ENCODE data around the gene TMEM128.
"Not testable (repeated sequence)": the region's sequence is repeated elsewhere in the genome, so short reads cannot be mapped to it uniquely, and the experiment has no call there.

TMEM128 gene, protein sequence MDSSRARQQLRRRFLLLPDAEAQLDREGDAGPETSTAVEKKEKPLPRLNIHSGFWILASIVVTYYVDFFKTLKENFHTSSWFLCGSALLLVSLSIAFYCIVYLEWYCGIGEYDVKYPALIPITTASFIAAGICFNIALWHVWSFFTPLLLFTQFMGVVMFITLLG

DNA sequence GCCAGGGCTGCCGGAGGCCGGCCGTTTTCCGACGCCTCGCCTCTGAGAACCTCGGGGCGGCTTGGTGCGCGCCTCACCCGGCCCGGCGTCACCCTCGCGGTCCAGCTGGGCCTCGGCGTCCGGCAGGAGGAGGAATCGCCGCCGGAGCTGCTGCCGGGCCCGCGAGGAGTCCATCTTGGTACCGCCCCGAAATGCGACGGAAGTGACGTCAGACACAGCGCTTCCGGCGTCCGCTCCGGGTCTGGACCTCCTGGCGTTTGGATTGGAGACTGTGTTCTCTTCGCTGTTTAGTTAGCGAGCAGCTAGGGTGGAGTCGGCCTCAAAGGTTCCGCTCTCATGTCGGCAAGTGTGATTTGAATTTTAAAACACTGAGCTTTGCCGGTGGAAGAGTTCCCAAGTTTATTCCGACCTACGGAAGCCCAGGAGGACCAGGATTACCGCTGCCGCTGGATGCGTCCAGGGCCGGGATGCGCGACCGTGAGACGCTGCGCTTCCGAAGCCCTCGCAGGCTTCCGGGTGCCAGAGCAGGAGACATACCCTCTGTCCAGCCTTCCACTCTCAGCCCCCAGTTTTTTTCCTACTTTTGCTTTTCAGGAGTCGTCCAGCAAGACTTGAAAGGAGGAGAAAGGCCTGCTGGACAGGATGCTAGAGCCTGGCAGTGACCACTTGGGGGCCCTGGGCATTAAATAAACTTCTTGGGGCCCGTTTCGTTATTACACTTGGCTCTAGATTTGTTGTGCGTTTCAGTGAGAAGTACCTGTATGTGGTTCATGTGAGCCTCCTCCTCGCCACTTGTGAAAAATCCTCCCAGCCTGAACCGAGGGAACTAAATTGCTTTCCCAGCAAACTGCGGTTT, at the start of gene TMEM128:
Gene TMEM128, minus strand, starts transcription at position 195 of the 856 bp plus-strand sequence. Its CDS starts 21 bp downstream, at position 174.
- peak; percentile 76 for DNase-seq

DNA sequence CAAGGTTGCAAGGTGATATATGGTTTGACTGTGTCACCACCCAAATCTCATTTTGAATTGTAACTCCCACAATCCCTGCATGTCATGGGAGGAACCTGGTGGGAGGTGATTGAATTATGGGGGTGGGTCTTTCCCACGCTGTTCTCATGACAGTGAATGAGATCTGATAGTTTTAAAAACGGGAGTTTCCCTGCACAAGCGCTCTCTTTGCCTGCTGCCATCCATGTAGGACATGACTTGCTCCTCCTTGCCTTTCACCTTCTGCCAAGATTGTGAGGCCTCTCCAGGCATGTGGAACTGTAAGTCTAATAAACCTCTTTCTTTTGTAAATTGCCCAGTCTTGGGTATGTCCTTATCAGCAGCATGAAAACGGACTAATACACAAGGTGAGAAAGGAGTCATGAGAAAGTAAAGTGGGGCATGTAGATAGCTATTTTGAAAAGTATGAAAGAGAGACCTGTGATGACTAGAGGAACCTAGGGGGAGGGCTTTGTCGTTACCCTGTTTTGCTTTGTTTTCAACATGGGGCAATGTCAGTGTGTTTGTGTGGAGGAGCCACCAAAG, 48.3 kb upstream of the TMEM128 start:
- DNase-seq, result no peak

DNA sequence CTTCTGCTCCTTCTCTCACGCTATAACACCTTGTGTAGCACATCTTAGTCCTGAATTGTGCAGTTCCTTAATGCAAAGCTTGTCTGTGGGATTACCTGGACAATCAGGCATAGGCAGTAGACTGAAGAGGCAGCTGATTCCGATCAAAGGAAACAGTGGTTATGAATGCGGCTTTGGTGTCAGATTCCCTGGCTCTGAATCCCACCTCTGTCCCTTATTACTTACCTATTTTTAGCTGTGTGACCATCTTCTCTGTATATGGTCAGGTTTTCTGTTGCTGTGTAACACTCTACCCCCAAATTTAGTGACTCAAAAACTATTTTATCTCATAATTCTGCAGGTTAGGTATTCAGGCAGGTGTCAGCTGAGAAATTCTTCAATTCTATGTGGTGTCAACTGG, 45.3 kb upstream of the TMEM128 start:
- DNase-seq, result no peak

DNA sequence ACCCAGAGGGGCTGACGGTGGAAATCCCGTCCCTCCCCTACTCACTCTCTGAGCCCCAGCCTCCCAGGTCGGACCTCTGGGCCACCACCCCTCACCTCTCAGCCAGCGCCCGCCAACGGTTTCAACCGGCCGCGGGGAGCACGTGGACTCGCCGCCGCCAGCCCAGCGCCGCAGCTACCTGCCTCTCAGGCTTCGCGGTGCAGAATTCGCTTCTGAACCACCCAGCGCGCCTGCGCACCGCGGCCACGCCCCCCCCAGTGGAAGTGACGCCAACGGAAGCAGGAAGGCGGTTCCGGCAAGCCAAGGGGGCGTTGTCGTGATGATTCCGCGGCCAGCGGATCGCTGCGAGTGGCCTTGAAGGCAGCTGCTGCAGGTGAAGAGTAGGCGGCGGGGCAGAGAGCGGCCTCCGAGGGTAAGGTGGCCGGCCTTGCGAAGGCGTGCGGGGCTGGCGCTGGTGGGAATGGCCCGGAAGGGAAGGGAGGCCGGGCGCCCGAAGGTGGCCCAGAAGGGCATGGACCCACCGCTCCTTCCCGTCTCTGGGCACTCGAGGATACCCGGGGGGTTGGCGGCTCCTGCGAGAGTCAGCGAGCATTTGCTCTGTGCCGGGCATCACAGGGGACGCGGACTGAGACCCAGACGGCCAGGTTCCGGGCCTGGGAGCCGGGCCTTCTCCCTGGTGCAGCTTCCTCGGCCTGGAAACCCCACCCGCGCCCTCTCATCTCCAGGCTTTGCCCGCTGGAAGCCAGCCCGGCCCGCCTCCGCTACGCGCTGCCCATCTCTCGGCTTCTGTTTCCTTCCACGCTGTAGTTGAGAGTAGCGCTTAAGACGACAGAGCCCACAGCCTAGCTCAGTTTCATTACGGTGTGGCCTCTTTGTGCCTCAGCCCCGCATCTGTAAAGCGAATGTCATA, 42.2 kb upstream of the TMEM128 start, which contains the start of the genes LYAR and ZBTB49:
Gene LYAR, minus strand, starts transcription at position 214 of the 910 bp plus-strand sequence. CDS start 6,412 bp downstream, outside the sequence.
Gene ZBTB49, plus strand, starts transcription at position 311 of the 910 bp plus-strand sequence. CDS start 9,695 bp downstream, outside the sequence.
- peak; percentile 62 for DNase-seq

DNA sequence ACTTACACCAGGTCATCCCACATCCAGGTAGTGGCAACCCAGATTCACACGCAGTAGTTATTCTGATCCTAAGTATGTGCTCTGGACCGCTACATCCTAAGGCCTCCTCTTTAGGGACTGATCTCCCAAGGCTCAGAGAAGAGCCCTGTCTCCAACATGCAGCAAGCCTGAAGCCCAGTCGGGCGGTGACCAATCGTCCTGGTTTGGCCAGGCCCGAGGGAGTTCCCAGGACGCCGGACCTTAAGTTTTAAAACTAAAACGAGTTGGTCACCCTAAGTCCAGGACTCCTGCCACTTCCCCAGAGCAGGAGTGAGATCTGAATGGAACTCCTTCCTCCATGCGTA, 41.5 kb upstream of the TMEM128 start:
- DNase-seq, result no peak

DNA sequence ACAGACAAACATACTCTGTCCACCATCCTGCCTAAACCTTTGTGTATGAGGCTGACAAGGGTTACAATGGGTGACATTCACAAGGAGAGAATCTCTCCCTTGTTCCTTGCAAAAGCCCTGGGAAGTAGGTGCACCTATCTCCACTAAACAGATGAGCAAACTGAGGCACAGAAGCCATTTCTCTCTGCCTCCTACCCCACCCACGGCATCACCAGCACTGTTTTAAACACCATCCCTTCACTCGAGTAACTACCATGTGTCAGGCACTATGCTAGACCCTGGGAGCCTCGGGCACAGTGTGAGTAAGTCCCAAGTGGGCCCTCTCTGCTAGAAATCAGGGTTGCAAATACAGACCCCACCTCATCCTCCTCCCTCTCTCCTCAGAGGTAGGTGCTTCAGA, 41.0 kb upstream of the TMEM128 start:
- no peak for DNase-seq

DNA sequence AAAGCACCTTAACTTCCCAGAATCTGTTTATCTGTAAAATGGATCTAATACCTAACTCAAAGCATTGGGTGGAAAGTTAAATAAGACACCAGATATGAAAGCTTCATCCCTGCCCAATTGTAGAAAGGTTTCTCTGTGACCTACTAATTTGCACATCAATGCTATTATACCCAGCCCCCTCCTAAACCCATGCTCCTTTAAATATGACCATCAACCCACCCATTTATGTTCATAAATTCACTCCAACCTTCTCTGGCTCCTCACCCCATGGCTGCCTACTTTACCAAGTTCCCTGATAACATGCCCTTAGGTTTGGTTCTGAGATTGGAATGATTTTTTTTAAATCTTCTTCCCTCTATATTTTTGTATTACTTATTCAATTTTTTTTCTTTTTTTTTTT, 40.1 kb upstream of the TMEM128 start:
- no peak for DNase-seq

DNA sequence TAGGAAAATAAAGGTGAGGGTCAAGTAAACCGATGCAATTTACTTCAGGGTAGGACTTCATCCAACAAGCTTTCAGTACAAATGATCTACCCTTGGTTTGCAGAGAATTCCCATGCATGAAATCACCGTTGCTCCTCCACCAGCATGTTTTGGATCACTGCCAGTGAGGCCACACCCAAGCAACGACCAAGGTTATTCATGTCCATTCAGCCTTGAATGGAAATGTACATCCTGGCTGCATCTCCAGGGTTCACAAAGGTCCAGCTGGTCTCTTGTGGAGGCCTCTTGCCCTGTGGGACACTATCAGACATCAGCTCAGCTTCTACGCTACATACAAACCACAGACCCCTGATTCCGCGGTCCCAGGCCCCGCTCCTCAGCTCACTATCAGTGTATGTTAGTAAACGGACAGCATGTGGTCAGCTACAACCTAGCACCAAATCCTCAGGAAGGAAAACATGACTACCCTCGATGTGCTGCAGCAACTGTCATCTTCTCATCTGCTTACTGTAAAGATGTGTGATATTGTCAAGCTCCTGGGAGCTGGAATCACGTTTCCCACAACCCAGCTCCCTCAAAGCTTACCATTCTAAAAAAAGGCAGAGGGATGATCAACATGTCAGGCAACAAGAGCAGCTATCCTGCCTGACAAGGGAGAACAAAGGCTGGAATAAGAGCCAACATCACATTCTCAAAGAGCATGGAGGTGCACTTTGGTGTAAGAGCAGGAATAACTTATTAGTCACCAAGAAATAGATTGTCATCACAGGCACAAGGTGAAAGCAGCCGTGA, 37.0 kb upstream of the TMEM128 start:
- DNase-seq, result no peak

DNA sequence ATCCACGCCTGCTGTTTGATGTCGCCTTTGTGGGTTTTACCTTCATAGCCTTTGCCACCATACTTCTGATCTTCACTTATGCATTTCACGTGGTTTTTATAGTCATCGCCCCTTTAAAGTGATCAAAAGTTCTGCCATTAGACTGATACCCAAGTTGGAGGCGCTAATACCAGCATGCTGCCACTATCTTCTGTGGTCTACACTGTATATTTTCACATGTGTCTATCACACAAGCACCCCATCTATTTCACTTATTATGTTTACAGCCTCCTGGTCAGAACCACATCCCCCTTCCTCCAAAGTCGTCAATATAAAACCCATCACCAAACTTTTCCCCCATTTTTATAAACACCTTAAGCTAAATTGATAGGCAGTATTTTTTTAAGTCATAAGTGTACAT, 33.8 kb upstream of the TMEM128 start:
- no peak for DNase-seq

DNA sequence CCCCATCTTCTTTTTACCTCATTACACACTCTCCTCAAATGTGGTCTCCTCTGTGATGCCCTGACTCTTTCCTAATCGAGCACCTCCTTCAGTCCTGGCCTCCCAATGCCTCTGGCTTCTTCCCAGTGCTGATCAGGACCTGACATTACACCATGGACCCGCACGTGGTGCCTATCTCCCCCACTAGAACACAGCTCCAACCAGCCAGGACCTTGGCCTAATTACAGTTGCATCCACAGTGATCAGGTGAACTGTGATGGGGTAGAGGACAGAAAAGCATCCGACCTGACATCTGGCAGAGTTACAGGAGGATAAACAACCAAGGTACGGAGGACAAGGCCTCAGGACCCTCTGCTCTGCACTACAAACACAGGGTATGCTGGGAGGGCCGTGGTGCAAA, 29.5 kb upstream of the TMEM128 start:
- DNase-seq, result no peak

DNA sequence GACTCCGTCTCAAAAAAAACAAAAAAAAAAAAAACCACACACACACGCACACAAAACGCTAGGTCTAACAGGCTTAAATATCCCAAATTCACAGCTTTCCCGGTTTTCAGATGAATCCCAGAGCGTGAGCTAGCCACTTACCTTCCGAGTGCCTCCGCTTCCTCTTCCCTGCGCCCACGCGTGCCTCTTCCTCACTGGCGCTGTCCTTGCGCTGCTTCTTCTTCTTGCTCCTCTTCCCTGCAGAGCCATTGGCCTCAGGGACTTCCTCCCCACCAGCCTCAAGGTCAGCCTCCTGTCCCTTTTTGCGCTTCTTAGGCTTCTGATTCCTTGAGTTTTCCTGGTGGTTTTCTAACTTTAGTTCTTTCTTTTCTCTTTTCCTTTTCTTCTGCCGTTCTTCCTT, 26.2 kb upstream of the TMEM128 start:
- DNase-seq, result no peak

DNA sequence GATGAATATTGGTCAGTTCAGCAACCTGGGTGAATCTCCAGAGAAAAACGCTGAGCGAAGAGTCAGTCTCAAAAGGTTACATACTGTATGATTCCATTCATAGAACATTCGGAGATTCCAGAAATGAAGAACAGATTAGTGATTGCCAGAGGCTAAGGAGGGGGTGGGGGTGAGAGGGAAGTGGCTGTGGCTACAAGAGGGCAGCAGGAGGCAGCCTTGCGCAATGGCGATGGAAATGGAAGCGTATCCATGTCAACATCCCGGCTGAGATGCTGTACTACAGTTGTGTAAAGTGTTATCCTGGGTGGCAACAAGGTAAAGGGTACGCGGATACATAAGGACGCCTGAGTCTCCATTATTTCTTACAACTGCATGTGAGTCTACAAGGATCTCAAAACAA, 23.9 kb upstream of the TMEM128 start:
- DNase-seq, result no peak

DNA sequence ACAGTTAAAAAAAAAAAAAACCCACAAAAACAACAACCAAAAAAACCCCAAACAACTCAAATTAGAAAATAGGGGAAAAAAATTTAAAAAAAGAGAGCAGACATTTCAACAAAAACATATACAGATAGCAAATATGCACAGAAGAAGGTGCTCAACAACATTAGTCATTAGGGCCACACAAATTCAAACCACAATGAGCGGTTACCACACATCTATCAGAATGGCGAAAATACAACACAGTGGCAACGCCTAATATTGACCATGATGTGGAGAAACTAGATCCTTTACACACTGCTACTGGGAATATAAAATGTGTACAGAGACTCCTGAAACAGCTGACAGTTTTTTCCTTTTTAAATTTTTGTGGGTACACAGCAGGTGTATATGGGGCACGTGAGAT, 22.5 kb upstream of the TMEM128 start:
- no peak for DNase-seq

DNA sequence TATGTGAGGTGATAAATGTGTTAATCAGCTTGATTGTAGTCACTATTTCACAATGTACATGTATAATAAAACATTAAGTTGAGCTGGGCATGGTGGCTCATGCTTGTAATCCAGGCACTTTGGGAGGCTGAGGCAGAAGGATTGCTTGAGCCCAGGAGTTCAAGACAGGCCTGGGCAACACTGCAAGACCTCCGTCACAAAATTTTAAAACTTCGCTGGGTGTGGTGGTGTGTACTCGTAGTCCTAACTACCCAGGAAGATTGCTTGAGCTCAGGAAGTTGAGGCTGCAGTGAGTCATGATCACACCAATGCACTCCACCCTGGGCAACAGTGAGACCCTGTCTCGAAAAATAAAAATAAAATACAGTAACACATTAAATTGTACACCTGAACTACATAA, 21.8 kb upstream of the TMEM128 start:
- no peak for DNase-seq

DNA sequence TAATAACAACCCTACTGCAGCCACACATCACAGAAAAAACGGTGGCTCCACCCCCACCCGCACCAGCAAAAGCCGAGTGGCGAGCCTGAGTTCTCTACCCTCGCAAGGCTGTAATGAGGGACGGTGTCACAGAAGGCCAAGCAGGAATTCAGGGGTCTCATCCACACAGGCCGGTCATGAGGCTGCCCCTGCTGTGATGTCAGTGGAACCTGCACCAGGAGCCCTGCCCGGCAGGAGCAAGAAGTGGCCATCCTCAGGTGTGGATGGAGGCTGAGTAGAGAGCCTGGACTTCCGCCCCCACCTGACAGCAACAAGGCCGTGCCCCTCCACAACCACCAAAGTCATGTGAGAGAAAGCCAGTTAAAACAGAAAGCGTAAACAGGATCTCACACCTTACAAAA, 21.3 kb upstream of the TMEM128 start:
- no peak for DNase-seq

DNA sequence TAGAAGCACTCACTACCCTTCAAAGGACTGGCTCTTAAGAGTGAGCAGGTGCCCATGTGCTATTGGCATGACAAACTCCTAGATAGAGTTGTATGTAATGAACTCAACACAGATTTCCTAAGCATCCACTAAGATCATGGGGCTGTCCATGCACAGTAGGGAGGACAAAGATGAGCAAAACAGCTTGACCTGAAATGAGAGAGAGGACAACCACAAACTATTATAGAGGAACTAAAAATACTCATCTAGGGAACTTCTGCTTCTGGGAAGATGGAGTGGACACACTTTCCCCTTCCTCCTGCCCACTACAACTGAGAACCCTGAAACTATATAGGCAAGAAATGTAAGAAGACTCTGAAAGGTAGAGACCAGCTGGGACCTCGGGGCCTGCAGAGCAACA, 20.8 kb upstream of the TMEM128 start:
- DNase-seq, result no peak

DNA sequence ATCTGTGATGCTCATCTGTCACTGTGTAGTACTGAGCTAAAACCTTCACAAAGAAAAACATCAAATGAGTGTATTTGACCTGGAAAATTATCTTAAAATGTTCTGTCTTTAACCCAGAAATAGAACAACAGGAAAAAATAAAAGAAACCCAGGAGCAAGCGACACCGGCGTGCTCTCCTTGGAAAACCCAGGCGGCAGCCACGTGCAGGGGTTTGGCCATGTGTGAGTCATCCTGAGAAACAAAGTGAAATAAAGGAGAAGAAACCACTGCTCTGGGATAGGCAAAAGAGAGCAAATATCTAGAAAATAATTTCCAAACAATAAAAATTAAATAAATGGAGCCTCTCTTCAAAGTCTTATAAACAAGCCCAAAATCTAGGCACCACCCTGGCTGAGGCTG, 20.0 kb upstream of the TMEM128 start:
- DNase-seq, result no peak

DNA sequence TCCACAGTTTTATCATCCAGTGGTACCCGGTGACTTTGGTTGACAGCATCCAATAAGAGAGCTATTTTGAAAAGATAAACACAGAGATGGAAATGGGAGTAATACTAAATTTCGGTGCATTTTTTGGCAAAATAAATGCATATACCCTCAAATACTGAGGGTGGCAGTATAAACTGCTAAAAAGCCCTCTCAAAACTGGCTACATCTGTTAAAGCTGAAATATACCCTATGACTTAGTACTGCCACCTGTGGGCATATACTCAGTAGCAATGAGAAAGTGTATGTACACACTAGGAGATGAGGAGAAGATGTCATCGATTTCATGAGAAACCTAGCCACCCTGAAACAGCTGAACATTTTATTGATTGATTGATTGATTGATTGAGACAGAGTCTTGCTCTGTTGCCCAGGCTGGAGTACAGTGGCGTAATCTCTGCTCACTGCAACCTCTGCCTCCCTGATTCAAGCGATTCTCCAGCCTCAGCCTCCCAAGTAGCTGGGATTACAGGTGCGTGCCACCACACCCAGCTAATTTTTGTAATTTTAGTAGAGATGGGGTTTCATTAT, 12.2 kb upstream of the TMEM128 start:
- DNase-seq, result peak; percentile 9

DNA sequence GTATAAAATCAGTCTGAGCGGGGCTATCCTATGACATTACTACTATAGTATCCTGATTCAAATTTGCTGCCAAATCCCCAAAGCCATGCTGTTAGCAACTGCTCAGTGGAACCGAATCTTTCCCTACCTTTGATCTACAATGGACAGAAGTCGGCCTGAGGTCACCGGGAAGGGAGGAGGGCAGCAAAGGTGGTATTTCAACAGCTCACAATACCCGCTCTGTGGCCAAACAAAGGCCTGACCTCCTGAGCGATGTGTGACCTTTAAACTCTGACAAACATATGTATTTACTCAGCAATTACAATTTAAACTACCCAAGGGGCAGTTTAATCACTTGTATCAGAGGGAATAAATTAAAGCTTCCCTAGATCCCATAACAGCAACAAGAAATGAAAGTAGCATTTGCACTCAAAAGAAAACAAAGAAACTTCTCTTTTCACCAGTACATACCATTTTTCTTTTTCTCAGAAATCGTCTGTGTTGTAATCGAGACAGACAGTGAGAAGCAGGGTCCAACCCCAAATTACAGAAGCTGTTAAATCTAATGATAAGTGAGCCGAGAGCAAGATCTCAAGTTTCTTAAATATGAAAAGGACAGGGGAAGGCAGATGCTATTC, 11.6 kb upstream of the TMEM128 start:
- no peak for DNase-seq

DNA sequence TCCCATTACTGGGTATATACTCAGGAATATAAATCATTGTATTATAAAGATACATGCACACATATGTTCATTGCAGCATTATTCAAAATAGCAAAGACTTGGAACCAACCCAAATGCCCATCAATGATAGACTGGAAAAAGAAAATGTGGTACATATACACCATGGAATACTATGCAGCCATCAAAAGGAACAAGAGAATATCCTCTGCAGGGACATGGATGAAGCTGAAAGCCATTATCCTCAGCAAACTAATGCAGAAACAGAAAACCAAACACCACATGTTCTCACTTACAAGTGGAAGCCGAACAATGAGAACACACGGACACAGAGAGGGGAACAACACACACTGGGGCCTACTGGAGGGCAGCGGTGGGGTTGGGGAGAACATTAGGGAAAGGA, 9.7 kb upstream of the TMEM128 start:
- not testable (repeated sequence) for DNase-seq

DNA sequence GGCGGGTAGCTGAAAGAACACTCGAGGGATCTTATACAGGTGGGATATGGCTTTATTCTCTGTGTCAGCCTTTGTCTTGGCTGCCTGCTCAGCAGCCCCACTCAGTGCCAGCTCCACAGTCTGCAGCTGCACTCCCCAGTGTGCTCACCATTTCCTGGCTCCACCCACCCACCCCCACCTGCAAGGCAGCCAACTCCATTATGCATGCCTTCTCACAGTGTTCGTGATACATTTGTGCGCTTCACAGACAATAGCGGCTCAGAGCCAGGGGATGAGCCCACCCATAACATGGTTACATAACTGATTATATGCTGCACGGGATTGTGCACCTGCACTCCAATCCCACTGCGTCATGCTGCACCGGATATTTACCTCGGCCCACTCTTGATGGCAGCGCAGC, 8.8 kb upstream of the TMEM128 start:
- no peak for DNase-seq
